Erythroblast (primary cell): ENCODE results near the gene CHI3L1.

ENCODE experiments used
- GATA1 ChIP-seq: IDR thresholded peaks from 2 replicates; pipeline ENCODE4 v1.6.1; 2011; ENCODE audit warnings: low read depth, mild to moderate bottlenecking, control low read depth, low read length, moderate library complexity
- POLR2A ChIP-seq: IDR thresholded peaks from 2 replicates; pipeline ENCODE4 v1.6.1; 2011; ENCODE audit warnings: mild to moderate bottlenecking, low read length

DNA sequence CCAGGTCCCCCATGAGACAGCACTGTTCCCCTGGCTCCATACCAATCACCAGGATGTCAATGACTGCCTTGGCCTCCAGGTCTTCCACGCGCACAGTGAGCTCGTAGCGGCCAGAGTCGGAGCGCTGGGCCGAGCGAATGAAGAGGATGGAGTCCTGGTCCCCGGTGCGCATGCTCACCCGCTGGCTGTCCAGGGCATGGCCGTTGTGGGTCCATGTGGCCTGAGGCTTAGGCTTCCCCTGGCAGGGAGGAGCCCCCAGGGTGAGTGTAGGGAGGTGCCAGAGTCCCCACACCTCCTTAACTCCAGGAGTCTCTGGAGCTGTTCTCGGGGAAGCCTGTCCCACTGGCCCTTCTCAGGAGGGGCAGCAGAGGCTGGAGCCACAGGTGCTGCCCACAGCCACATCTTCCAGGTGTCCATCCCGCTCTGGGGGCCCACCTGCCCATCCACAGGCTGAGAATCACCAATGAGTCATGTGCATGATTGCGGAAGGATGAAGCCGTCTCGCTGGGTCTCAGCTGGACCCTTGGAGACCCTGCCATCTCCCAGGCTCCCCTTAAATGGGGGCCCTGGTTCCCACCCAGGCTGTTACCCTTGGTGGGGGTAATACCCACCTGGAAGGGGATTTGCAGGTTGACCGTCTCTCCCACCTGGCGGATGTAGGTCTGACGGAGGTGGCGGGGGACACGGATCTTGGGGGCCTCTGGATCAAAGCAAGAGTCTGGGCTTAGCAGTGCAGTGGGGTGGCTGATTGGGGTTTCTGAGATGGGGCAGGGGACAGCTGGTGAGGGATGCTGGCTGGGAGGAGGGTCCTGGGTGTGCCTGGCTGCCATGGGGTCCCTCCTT is 14.9 kb downstream of the CHI3L1 start:
- no peak for TF ChIP-seq POLR2A
- no peak for TF ChIP-seq GATA1
